Hepatocyte (in vitro differentiated cells): ENCODE measurements around the gene COL5A2. TPM values are rescaled to one million over a fixed set of nuclear protein-coding genes. Genes with fewer than 3 reads are reported as not detected.

ENCODE experiments used
- DNase-seq: peaks from one replicate; pipeline ENCODE4 v3.0.0-alpha.2; 2016; ENCODE audit warnings: low spot score
- H2AFZ ChIP-seq: fragments of 200-600 bp; sonication (generic); 2 replicates; pipeline ENCODE4 v1.6.0; 2016; ENCODE audit warnings: antibody characterized with exemption, mild to moderate bottlenecking
- H3K27ac ChIP-seq: fragments of 200-600 bp; sonication (generic); 2 replicates; pipeline ENCODE4 v1.5.1; 2016; ENCODE audit warnings: mild to moderate bottlenecking
- H3K27me3 ChIP-seq: fragments of 200-600 bp; sonication (generic); 2 replicates; pipeline ENCODE4 v1.6.1; 2016
- H3K36me3 ChIP-seq: fragments of 200-600 bp; sonication (generic); replicated peaks from 2 replicates; pipeline ENCODE4 v1.5.1; 2016; ENCODE audit warnings: low read depth; ENCODE audit not compliant: insufficient read depth
- H3K4me1 ChIP-seq: fragments of 200-600 bp; sonication (generic); 2 replicates; pipeline ENCODE4 v1.5.1; 2016; ENCODE audit warnings: mild to moderate bottlenecking, moderate library complexity; ENCODE audit not compliant: insufficient read depth
- H3K4me2 ChIP-seq: fragments of 200-600 bp; sonication (generic); 2 replicates; pipeline ENCODE4 v1.6.0; 2016
- H3K4me3 ChIP-seq: fragments of 200-600 bp; sonication (generic); 2 replicates; pipeline ENCODE4 v1.5.1; 2016; ENCODE audit warnings: mild to moderate bottlenecking
- H3K79me2 ChIP-seq: fragments of 200-600 bp; sonication (generic); 2 replicates; pipeline ENCODE4 v1.6.0; 2017; ENCODE audit warnings: mild to moderate bottlenecking
- H3K9me2 ChIP-seq: fragments of 200-600 bp; sonication (generic); replicated peaks from 2 replicates; pipeline ENCODE4 v1.6.0; 2017; ENCODE audit warnings: mild to moderate bottlenecking; ENCODE audit not compliant: insufficient read depth
- H3K9me3 ChIP-seq: fragments of 200-600 bp; sonication (generic); 2 replicates; pipeline ENCODE4 v1.5.1; 2016; ENCODE audit warnings: low read depth, mild to moderate bottlenecking
- H4K20me1 ChIP-seq: fragments of 200-600 bp; sonication (generic); 2 replicates; pipeline ENCODE4 v1.6.0; 2016; ENCODE audit warnings: mild to moderate bottlenecking; ENCODE audit not compliant: insufficient read depth, poor library complexity, severe bottlenecking
- EZH2 ChIP-seq: fragments of 200-600 bp; sonication (generic); IDR thresholded peaks from 2 replicates; pipeline ENCODE4 v1.6.1; 2016; ENCODE audit warnings: antibody characterized with exemption, mild to moderate bottlenecking, borderline replicate concordance
- EZH2phosphoT487 ChIP-seq: fragments of 200-600 bp; sonication (generic); IDR thresholded peaks from one replicate; pipeline ENCODE4 v1.6.1; 2018; ENCODE audit warnings: antibody characterized with exemption, mild to moderate bottlenecking, low read depth, moderate library complexity; ENCODE audit not compliant: unreplicated experiment, severe bottlenecking
- WGBS: methylation state at CpG from one replicate; pipeline ENCODE4 v1.1.6; 2016; ENCODE audit warnings: low lambda C conversion rate; ENCODE audit errors: missing lambda C conversion rate; 5-methylcytosine and 5-hydroxymethylcytosine counted together
- polyA plus RNA-seq: library from polyadenylated mRNA; unstranded; fragments of >200 nt; fragmentation: Nextera tagmentation; extraction: Ambion mirVana; gene quantifications from 2 replicates; pipeline ENCODE4 v1.2.1, GENCODE V29; 2016
- total RNA-seq: library from RNA; depleted of rRNA; stranded (reverse); fragments of >200 nt; gene quantifications from 2 replicates; pipeline ENCODE4 v1.2.3, GENCODE V29; 2014
- TF ChIP-seq, protein P1 (sequence below): fragments of 200-600 bp; sonication (generic); IDR thresholded peaks from 2 replicates; pipeline ENCODE4 v1.5.1; 2016; ENCODE audit warnings: antibody characterized with exemption, mild to moderate bottlenecking; ENCODE audit not compliant: poor library complexity

Gene COL5A2
- total and polyA plus RNA-seq, 2 experiments from 2014 or later: 137 to 406 TPM

DNA sequence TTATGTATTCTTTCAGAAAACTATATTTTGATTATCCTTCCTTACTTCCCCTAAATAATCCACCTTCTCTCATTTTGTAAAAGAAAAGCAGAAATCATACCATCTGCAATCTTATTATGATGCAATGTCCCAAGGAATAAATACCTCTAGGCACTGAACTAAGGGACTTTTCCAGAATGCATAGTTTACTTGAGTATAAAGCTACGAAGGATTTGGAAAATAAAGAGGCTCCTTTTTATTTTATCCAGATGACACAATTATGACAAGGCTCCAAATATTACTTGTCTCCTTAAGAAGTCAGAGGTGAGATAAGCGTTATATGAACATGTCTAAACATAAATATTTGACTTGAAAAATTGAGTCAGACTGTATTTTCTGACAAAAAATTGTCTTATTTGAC lies 133.2 kb downstream of the COL5A2 start:
- 79% methylated on average over 2 of the region's 2 CpGs for WGBS
- H3K9me3 ChIP-seq: no peaks in the 10 kb centered on the region
- no peaks in the 10 kb centered on the region for H3K79me2 ChIP-seq
- no peaks in the 10 kb centered on the region for H3K27me3 ChIP-seq
- H3K4me3 ChIP-seq: no peak overlapping the region
- no peaks in the 10 kb centered on the region for H3K4me1 ChIP-seq
- peaks cover 5% of the 10 kb centered on the region for H3K36me3 ChIP-seq
- H3K4me2 ChIP-seq: no peak overlapping the region
- H3K27ac ChIP-seq: no peak overlapping the region
- H3K9me2 ChIP-seq: no peaks in the 10 kb centered on the region
- H2AFZ ChIP-seq: no peak overlapping the region
- TF ChIP-seq EZH2 (no peak), EZH2phosphoT487 (no peak)
- TF ChIP-seq, protein P1, sequence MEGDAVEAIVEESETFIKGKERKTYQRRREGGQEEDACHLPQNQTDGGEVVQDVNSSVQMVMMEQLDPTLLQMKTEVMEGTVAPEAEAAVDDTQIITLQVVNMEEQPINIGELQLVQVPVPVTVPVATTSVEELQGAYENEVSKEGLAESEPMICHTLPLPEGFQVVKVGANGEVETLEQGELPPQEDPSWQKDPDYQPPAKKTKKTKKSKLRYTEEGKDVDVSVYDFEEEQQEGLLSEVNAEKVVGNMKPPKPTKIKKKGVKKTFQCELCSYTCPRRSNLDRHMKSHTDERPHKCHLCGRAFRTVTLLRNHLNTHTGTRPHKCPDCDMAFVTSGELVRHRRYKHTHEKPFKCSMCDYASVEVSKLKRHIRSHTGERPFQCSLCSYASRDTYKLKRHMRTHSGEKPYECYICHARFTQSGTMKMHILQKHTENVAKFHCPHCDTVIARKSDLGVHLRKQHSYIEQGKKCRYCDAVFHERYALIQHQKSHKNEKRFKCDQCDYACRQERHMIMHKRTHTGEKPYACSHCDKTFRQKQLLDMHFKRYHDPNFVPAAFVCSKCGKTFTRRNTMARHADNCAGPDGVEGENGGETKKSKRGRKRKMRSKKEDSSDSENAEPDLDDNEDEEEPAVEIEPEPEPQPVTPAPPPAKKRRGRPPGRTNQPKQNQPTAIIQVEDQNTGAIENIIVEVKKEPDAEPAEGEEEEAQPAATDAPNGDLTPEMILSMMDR: no peak
- no peaks in the 10 kb centered on the region for H4K20me1 ChIP-seq
- no peak for DNase-seq

DNA sequence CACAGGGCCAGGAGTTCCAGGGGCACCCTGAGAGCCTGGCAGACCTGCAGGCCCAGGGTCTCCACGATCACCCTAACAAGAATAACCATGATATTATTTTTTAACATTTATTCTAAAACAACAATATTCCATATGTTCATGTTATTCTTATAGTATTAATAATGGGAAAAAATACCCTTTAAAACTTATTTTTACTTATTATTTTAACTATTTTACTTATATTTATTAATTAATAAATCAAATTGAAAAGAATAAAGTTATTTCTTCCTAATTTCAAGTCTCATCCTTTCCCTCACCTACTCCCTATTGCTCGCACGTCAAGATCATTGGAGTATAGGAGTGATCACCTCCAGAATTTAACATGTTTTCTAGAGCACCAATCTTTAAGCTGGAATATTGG lies 133.7 kb downstream of the COL5A2 start:
- no peaks in the 10 kb centered on the region for H3K27me3 ChIP-seq
- no peak overlapping the region for H3K4me3 ChIP-seq
- DNase-seq: no peak
- H3K4me2 ChIP-seq: no peak overlapping the region
- TF ChIP-seq EZH2 (no peak), EZH2phosphoT487 (no peak)
- TF ChIP-seq, protein P1: no peak
- H3K4me1 ChIP-seq: no peaks in the 10 kb centered on the region
- H3K27ac ChIP-seq: no peak overlapping the region
- no peaks in the 10 kb centered on the region for H4K20me1 ChIP-seq
- peaks cover 5% of the 10 kb centered on the region for H3K36me3 ChIP-seq
- no peaks in the 10 kb centered on the region for H3K9me3 ChIP-seq
- WGBS: 94% methylated on average over 3 of the region's 3 CpGs
- no peak overlapping the region for H2AFZ ChIP-seq
- H3K9me2 ChIP-seq: no peaks in the 10 kb centered on the region
- H3K79me2 ChIP-seq: no peaks in the 10 kb centered on the region

DNA sequence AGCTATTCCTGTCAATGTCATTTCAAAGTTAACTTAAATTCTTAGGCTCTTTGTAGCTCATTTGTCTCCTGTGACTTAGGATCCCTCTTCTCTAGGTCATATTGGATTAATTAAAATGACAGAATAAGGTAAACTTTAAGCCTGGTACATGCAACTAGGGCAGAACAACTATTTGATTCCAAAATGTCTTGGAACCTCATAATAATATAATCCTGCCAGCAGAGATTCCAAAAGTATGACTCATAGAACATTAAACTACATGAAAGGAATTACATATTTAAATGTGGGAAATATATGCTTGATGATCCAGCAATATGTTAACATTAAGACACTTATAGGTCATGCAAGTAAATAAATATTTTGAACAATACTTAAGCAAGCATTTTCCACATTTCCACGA lies 142.0 kb downstream of the COL5A2 start:
- H3K27me3 ChIP-seq: no peaks in the 10 kb centered on the region
- H3K79me2 ChIP-seq: no peaks in the 10 kb centered on the region
- H4K20me1 ChIP-seq: no peaks in the 10 kb centered on the region
- H3K4me3 ChIP-seq: no peak overlapping the region
- no peaks in the 10 kb centered on the region for H3K36me3 ChIP-seq
- H3K4me1 ChIP-seq: no peaks in the 10 kb centered on the region
- TF ChIP-seq EZH2phosphoT487 (no peak), EZH2 (no peak)
- TF ChIP-seq, protein P1: no peak
- 97% methylated on average over 1 of the region's 1 CpG for WGBS
- H3K9me2 ChIP-seq: no peaks in the 10 kb centered on the region
- H2AFZ ChIP-seq: no peak overlapping the region
- no peak for DNase-seq
- no peak overlapping the region for H3K4me2 ChIP-seq
- H3K9me3 ChIP-seq: no peaks in the 10 kb centered on the region
- no peak overlapping the region for H3K27ac ChIP-seq
